ENCODE data around the gene SNRPD2. TPM values are rescaled to one million over a fixed set of nuclear protein-coding genes. Genes with fewer than 3 reads are reported as not detected.

SNRPD2 gene
- total RNA-seq, 3 donors from 2014 or later (not counting 1 experiment from before 2014, with no cell fraction given): 212 to 252 (median 241) TPM

DNA sequence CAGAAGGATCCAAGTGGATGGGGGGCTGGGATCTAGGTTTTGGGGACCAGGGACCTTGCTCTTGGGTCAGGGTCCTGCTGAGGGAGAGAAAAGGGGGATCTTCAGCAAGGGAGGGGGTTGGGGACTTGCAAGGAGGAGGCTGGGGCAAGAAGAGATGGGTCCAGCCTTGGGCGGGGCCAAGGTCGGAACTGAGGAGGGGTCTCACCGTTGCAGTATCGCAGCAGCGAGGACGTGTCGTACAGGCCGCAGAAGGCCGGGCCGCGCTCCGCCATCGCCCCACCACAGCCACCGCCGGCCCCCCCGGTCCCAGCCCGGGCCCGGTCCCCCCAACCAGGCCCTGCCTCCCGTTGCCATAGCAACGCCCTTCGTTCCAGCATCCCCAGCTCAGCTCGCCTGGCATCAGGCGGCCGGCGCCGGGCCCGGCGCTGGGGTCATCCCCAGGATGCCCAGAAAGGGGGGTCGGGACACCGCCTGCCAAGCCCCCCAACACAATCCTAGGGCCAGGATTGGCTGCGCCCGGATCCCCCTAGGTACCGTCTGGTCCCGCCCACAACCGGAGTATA, 46.6 kb downstream of the SNRPD2 start:
- no peaks in the 10 kb centered on the region for H3K36me3 ChIP-seq (ENCODE audit: control insufficient read depth, insufficient read depth, low read length)
- Mint-ChIP-seq H3K27me3 (ENCODE audit: low read depth in 2 of 2) (no peaks in the 10 kb centered on the region), H3K4me1 (peaks cover 39 to 57% of the 10 kb centered on the region in 2 donors), H3K9me3 (peaks cover 0 to 4% of the 10 kb centered on the region in 2 donors), H3K4me3 (peak overlapping the region; percentile 89), H3K27ac (peak overlapping the region; percentile 80 to 96), H3K36me3 (no peaks in the 10 kb centered on the region)
- H3K4me3 ChIP-seq (ENCODE audit: low read length): peak overlapping the region; percentile 29
- intact Hi-C loops (cut with micrococcal nuclease): loop anchor here (10.0 kb wide), 2 partner anchors 190 to 240 kb away; partner anchors contain the start of genes POLR1G and PPP1R13L
- DNase-seq: no peak
- no peak for ATAC-seq
- no peaks in the 10 kb centered on the region for H3K27me3 ChIP-seq (ENCODE audit: control insufficient read depth, insufficient read depth, low read length)
- H3K9me3 ChIP-seq (ENCODE audit: control insufficient read depth, insufficient read depth, low read length): no peaks in the 10 kb centered on the region
- H3K4me1 ChIP-seq (ENCODE audit: control insufficient read depth, insufficient read depth, low read length): peaks cover 54% of the 10 kb centered on the region
- TF ChIP-seq, protein P1, sequence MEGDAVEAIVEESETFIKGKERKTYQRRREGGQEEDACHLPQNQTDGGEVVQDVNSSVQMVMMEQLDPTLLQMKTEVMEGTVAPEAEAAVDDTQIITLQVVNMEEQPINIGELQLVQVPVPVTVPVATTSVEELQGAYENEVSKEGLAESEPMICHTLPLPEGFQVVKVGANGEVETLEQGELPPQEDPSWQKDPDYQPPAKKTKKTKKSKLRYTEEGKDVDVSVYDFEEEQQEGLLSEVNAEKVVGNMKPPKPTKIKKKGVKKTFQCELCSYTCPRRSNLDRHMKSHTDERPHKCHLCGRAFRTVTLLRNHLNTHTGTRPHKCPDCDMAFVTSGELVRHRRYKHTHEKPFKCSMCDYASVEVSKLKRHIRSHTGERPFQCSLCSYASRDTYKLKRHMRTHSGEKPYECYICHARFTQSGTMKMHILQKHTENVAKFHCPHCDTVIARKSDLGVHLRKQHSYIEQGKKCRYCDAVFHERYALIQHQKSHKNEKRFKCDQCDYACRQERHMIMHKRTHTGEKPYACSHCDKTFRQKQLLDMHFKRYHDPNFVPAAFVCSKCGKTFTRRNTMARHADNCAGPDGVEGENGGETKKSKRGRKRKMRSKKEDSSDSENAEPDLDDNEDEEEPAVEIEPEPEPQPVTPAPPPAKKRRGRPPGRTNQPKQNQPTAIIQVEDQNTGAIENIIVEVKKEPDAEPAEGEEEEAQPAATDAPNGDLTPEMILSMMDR (IDR thresholded peaks at IDR 0.05): no peak
- 15% methylated on average over 32 of the region's 35 CpGs for WGBS (ENCODE audit: insufficient coverage)
- peak overlapping the region; percentile 11 for H3K27ac ChIP-seq (ENCODE audit: low read length)

GRCh38 chr19:45643927-45644771, 47.6 kb downstream of the SNRPD2 start:
- Histone ChIP-seq H3K9me3 (ENCODE audit: control insufficient read depth, insufficient read depth, low read length) (no peaks in the 10 kb centered on the region), H3K36me3 (ENCODE audit: control insufficient read depth, insufficient read depth, low read length) (no peaks in the 10 kb centered on the region), H3K4me1 (ENCODE audit: control insufficient read depth, insufficient read depth, low read length) (peaks cover 63% of the 10 kb centered on the region), H3K27me3 (ENCODE audit: control insufficient read depth, insufficient read depth, low read length) (no peaks in the 10 kb centered on the region), H3K4me3 (ENCODE audit: low read length) (no peak overlapping the region), H3K27ac (ENCODE audit: low read length) (no peak overlapping the region)
- Mint-ChIP-seq H3K27ac (peak overlapping the region in 1 of 2 donors; percentile 96), H3K4me3 (peak overlapping the region; percentile 40), H3K27me3 (ENCODE audit: low read depth in 2 of 2) (no peaks in the 10 kb centered on the region), H3K4me1 (peaks cover 41 to 62% of the 10 kb centered on the region in 2 donors), H3K36me3 (no peaks in the 10 kb centered on the region), H3K9me3 (peaks cover 0 to 4% of the 10 kb centered on the region in 2 donors)
- intact Hi-C loops (cut with micrococcal nuclease): loop anchor here (1.0 to 10.0 kb wide), 4 partner anchors 37 to 239 kb away; partner anchors contain the start of genes POLR1G and PPP1R13L
- WGBS (ENCODE audit: insufficient coverage): 45% methylated on average over 13 of the region's 14 CpGs
- DNase-seq (peak in 1 of 2 donors; percentile 23), ATAC-seq (no peak)
- TF ChIP-seq, protein P1 (IDR thresholded peaks at IDR 0.05): no peak

GRCh38 chr19:45643024-45643926, 48.5 kb downstream of the SNRPD2 start:
- H3K27ac ChIP-seq (ENCODE audit: low read length): peak overlapping the region; percentile 98
- TF ChIP-seq, protein P1 (IDR thresholded peaks at IDR 0.05): peak; percentile 95
- WGBS (ENCODE audit: insufficient coverage): 10% methylated on average over 35 of the region's 39 CpGs
- no peaks in the 10 kb centered on the region for H3K27me3 Mint-ChIP-seq (ENCODE audit: low read depth in 2 of 2)
- peaks cover 0 to 4% of the 10 kb centered on the region in 2 donors for H3K9me3 Mint-ChIP-seq
- peak; percentile 10 to 31 (median 14) for ATAC-seq
- peaks cover 47 to 71% of the 10 kb centered on the region in 2 donors for H3K4me1 Mint-ChIP-seq
- H3K36me3 ChIP-seq (ENCODE audit: control insufficient read depth, insufficient read depth, low read length): no peaks in the 10 kb centered on the region
- peak; percentile 87 to 92 for DNase-seq
- intact Hi-C loops (cut with micrococcal nuclease): loop anchor here (1.0 to 10.0 kb wide), 4 partner anchors 36 to 238 kb away; partner anchors contain the start of genes POLR1G and PPP1R13L
- no peaks in the 10 kb centered on the region for H3K27me3 ChIP-seq (ENCODE audit: control insufficient read depth, insufficient read depth, low read length)
- H3K4me3 Mint-ChIP-seq: peak overlapping the region; percentile 75
- peak overlapping the region; percentile 91 to 96 for H3K27ac Mint-ChIP-seq
- no peaks in the 10 kb centered on the region for H3K36me3 Mint-ChIP-seq
- H3K4me1 ChIP-seq (ENCODE audit: control insufficient read depth, insufficient read depth, low read length): peaks cover 71% of the 10 kb centered on the region
- H3K9me3 ChIP-seq (ENCODE audit: control insufficient read depth, insufficient read depth, low read length): no peaks in the 10 kb centered on the region
- peak overlapping the region; percentile 9 for H3K4me3 ChIP-seq (ENCODE audit: low read length)
